ENCODE data around the gene COL9A3. TPM values are rescaled to one million over a fixed set of nuclear protein-coding genes. Genes with fewer than 3 reads are reported as not detected.

COL9A3 gene
- total RNA-seq, 2 donors from 2014 or later, result not detected

- Mint-ChIP-seq H3K4me3 (peak overlapping the region; percentile 42), H3K9me3 (no peaks in the 10 kb centered on the region), H3K27ac (no peak overlapping the region), H3K36me3 (ENCODE audit: low read depth) (peaks cover 76% of the 10 kb centered on the region), H3K4me1 (no peaks in the 10 kb centered on the region), H3K27me3 (no peaks in the 10 kb centered on the region)
- ATAC-seq (replicated peaks), result peak; percentile 57
Observed at GRCh38 chr20:62808211-62808865, 8.5 kb upstream of the COL9A3 start.

GRCh38 chr20:62809530-62810428 is 7.1 kb upstream of the COL9A3 start:
- no peak overlapping the region for H3K4me3 Mint-ChIP-seq
- no peaks in the 10 kb centered on the region for H3K9me3 Mint-ChIP-seq
- no peak for ATAC-seq (replicated peaks)
- H3K4me1 Mint-ChIP-seq, result no peaks in the 10 kb centered on the region
- H3K36me3 Mint-ChIP-seq (ENCODE audit: low read depth), result peaks cover 68% of the 10 kb centered on the region
- no peaks in the 10 kb centered on the region for H3K27me3 Mint-ChIP-seq
- H3K27ac Mint-ChIP-seq, result no peak overlapping the region

DNA sequence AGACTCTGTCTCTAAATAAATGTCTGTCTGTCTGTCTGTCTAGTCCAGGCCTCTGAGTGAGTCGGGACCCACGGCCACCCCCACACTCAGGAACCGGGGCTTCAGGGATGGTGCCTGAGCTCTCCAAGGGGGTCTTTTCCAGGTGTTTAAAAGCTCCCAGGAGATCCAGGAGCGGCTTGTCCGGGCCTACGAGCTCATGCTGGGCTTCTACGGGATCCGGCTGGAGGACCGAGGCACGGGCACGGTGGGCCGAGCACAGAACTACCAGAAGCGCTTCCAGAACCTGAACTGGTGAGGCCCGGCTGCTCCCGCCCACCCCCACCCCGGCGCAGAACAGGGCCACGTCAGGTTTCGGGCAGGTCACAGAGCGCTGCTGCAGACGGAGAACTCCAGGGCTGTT is 5.5 kb upstream of the COL9A3 start:
- Mint-ChIP-seq H3K4me1 (no peaks in the 10 kb centered on the region), H3K36me3 (ENCODE audit: low read depth) (peaks cover 63% of the 10 kb centered on the region), H3K4me3 (no peak overlapping the region), H3K27ac (no peak overlapping the region), H3K27me3 (peaks cover 3% of the 10 kb centered on the region), H3K9me3 (no peaks in the 10 kb centered on the region)
- no peak for ATAC-seq (replicated peaks)

DNA sequence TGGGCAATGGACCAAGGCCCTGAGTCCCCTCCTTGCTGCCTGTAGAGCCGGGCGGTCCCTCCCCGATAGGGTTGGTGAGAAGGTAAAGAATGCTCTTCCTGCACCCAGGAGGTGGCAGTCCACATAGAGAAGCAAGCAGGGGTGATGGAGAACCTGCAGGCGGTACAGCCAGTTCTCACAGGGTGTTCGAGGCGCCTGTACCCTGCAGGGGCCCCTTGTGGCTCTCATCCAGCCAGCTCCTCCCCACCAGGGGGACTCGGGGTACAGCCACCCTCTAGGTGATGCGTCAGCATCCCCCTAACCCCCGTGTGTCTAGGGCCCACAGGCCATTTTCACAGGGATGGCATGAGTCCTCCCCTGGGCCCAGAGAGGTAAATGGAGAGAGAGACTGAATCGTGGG is 5.1 kb upstream of the COL9A3 start:
- no peaks in the 10 kb centered on the region for H3K4me1 Mint-ChIP-seq
- H3K4me3 Mint-ChIP-seq, result no peak overlapping the region
- H3K27me3 Mint-ChIP-seq, result peaks cover 3% of the 10 kb centered on the region
- H3K27ac Mint-ChIP-seq, result no peak overlapping the region
- ATAC-seq (replicated peaks), result no peak
- no peaks in the 10 kb centered on the region for H3K9me3 Mint-ChIP-seq
- H3K36me3 Mint-ChIP-seq (ENCODE audit: low read depth), result peaks cover 59% of the 10 kb centered on the region

- Mint-ChIP-seq H3K36me3 (ENCODE audit: low read depth) (peaks cover 55% of the 10 kb centered on the region), H3K4me3 (no peak overlapping the region), H3K27me3 (peaks cover 3% of the 10 kb centered on the region), H3K9me3 (no peaks in the 10 kb centered on the region), H3K27ac (no peak overlapping the region), H3K4me1 (no peaks in the 10 kb centered on the region)
- ATAC-seq (replicated peaks), result no peak
Observed at GRCh38 chr20:62812181-62812906, 4.5 kb upstream of the COL9A3 start.

DNA sequence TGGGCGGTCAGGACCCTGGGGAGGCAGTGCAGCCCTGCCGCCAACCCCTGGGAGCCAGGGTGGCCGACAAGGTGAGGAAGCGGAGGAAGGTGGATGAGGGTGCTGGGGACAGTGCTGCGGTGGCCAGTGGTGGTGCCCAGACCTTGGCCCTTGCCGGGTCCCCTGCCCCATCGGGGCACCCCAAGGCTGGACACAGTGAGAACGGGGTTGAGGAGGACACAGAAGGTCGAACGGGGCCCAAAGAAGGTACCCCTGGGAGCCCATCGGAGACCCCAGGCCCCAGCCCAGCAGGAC is 4.0 kb upstream of the COL9A3 start:
- no peaks in the 10 kb centered on the region for H3K9me3 Mint-ChIP-seq
- peaks cover 3% of the 10 kb centered on the region for H3K27me3 Mint-ChIP-seq
- H3K4me3 Mint-ChIP-seq, result no peak overlapping the region
- no peaks in the 10 kb centered on the region for H3K4me1 Mint-ChIP-seq
- peaks cover 50% of the 10 kb centered on the region for H3K36me3 Mint-ChIP-seq (ENCODE audit: low read depth)
- H3K27ac Mint-ChIP-seq, result no peak overlapping the region
- no peak for ATAC-seq (replicated peaks)

- peaks cover 43% of the 10 kb centered on the region for H3K36me3 Mint-ChIP-seq (ENCODE audit: low read depth)
- no peaks in the 10 kb centered on the region for H3K9me3 Mint-ChIP-seq
- H3K27me3 Mint-ChIP-seq, result peaks cover 3% of the 10 kb centered on the region
- H3K4me1 Mint-ChIP-seq, result no peaks in the 10 kb centered on the region
- H3K4me3 Mint-ChIP-seq, result no peak overlapping the region
- ATAC-seq (replicated peaks), result no peak
- H3K27ac Mint-ChIP-seq, result no peak overlapping the region
Observed at GRCh38 chr20:62813588-62813987, 3.3 kb upstream of the COL9A3 start.

DNA sequence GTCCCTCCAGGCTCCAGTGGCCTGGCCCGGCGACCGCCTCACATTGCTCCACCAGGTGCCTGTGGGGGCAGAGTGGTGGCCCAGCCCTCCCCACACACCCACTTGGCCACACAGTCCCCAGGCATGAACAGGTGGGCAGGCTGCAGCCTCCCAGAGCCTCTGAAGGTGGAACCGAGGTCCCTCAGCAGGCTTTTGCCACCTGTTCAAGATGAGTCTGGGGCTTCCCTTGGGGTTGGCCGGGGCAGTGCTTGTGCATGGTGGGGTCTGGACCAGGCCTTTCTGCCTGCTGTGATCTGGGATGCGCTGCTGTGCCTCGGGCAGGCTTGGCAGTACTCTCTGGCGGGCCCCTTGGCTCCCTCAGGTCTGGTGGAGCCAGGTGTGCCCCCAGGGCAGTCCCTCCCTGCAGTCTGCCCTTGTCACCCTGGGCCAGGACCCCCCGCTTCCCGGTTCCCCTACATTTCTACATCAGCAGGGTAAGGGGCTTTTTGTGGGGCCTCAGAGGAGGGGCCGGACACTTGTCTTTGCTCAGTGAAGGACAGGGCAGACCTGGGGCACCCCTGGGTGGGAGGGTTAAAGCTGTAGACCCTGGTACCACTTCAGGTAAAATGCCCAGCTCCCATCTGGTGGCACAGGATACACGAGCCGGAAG is 2.7 kb upstream of the COL9A3 start:
- Mint-ChIP-seq H3K27me3 (peaks cover 3% of the 10 kb centered on the region), H3K9me3 (no peaks in the 10 kb centered on the region), H3K36me3 (ENCODE audit: low read depth) (peaks cover 37% of the 10 kb centered on the region), H3K27ac (no peak overlapping the region), H3K4me3 (no peak overlapping the region), H3K4me1 (no peaks in the 10 kb centered on the region)
- ATAC-seq (replicated peaks), result no peak

GRCh38 chr20:62814709-62815065 is 2.2 kb upstream of the COL9A3 start:
- H3K27me3 Mint-ChIP-seq, result peaks cover 3% of the 10 kb centered on the region
- no peaks in the 10 kb centered on the region for H3K4me1 Mint-ChIP-seq
- H3K36me3 Mint-ChIP-seq (ENCODE audit: low read depth), result peaks cover 32% of the 10 kb centered on the region
- no peak overlapping the region for H3K4me3 Mint-ChIP-seq
- ATAC-seq (replicated peaks), result no peak
- H3K9me3 Mint-ChIP-seq, result no peaks in the 10 kb centered on the region
- H3K27ac Mint-ChIP-seq, result no peak overlapping the region

GRCh38 chr20:62815066-62815991 is 1.5 kb upstream of the COL9A3 start:
- H3K36me3 Mint-ChIP-seq (ENCODE audit: low read depth), result peaks cover 26% of the 10 kb centered on the region
- H3K9me3 Mint-ChIP-seq, result no peaks in the 10 kb centered on the region
- peaks cover 3% of the 10 kb centered on the region for H3K27me3 Mint-ChIP-seq
- H3K4me1 Mint-ChIP-seq, result no peaks in the 10 kb centered on the region
- peak; percentile 8 for ATAC-seq (replicated peaks)
- no peak overlapping the region for H3K4me3 Mint-ChIP-seq
- H3K27ac Mint-ChIP-seq, result no peak overlapping the region

GRCh38 chr20:62816031-62816883 is 593 bp upstream of the COL9A3 start:
- Mint-ChIP-seq H3K36me3 (ENCODE audit: low read depth) (peaks cover 17% of the 10 kb centered on the region), H3K27ac (no peak overlapping the region), H3K4me1 (no peaks in the 10 kb centered on the region), H3K4me3 (no peak overlapping the region), H3K27me3 (peaks cover 3% of the 10 kb centered on the region), H3K9me3 (no peaks in the 10 kb centered on the region)
- no peak for ATAC-seq (replicated peaks)

DNA sequence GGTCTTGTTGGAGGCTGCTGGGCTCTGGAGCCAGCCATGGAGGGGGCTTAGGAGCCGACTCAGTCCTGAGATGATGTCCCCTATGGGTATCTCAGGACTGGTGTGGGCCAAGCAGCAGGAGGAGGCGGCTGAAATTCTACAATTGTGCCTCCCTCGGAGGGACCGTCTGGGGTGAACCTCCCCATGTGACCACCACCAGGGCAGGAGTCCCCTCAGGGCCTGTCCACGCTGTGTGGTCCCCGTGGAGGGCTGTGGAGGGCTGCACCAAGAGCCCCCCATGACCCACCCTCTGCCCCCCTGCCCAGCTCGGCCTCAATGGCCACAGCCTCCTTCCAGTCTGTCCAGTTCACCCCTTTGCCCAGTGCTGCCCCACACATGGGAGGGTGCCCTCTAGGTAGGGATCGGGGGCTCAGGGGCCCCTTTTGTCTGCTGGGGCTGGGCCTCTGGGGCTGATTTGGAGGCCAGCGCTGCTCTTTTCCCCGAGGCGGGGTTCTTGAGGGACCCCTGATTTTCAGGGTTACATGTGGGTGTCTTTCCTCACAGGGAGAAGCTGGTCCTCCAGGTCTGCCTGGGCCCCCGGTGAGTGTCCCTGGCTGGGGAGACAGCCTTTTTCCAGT is 1.2 kb downstream of the COL9A3 start:
- Mint-ChIP-seq H3K27me3 (peaks cover 3% of the 10 kb centered on the region), H3K4me3 (no peak overlapping the region), H3K27ac (no peak overlapping the region), H3K4me1 (no peaks in the 10 kb centered on the region), H3K36me3 (ENCODE audit: low read depth) (no peaks in the 10 kb centered on the region), H3K9me3 (no peaks in the 10 kb centered on the region)
- no peak for ATAC-seq (replicated peaks)
